Loucy (cell line): ENCODE data around the gene OTUD4.

Source experiments
- CTCF ChIP-seq: fragments of 200-600 bp; sonication (generic); conservative IDR thresholded peaks from 2 replicates; pipeline ENCODE4 v1.5.1; 2014; ENCODE audit warnings: mild to moderate bottlenecking, antibody characterized with exemption, low read length
- EZH2phosphoT487 ChIP-seq: fragments of 200-600 bp; IDR thresholded peaks from 2 replicates; pipeline ENCODE4 v1.6.1; 2018; ENCODE audit warnings: antibody characterized with exemption, mild to moderate bottlenecking, moderate library complexity, borderline replicate concordance

GRCh38 chr4:145177906-145178538 is 2.4 kb downstream of the OTUD4 start:
- TF ChIP-seq CTCF (no peak), EZH2phosphoT487 (no peak)
